Stimulated activated CD4-positive, alpha-beta T cell treated with anti-CD3 and anti-CD28 coated beads, Interleukin-2, amount 100 ng/mL, for 48 hours (primary cell): ENCODE results near the gene CNGA2.
"Not testable (repeated sequence)": the region's sequence is repeated elsewhere in the genome, so short reads cannot be mapped to it uniquely, and the experiment has no call there.

Source experiments
- DNase-seq, 2 donors: peaks; one replicate each; pipeline ENCODE4 v3.0.0-alpha.2; 2020

The CNGA2 gene

DNA sequence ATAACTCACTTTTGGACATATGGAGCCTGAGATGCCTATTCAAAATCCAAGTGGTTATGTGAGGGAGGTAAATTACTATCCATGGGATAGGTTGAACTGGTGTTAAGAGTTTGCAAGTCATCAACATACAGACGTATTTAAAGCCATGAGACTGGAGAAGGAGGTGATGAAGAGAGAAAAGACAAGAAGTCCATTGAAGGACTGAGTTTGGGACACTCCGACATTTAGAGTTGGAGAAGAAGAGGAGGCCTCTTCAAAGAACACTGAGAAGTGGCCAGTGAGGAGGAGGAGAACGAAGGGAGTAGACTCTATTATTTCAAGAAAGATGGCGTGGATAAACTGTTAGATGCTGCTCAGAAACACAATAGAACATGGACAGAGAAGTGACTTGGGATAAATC is at the start of gene CNGA2:
TSS of gene CNGA2 (plus strand) at position 301 of the 400 bp plus-strand sequence. CDS start 3,738 bp downstream, outside the sequence.
- DNase-seq, result no peak

GRCh38 chrX:151687635-151688034 is 46.9 kb upstream of the CNGA2 start:
- DNase-seq, result no peak

- DNase-seq, result no peak
Measured at GRCh38 chrX:151688695-151689094, 45.9 kb upstream of the CNGA2 start.

GRCh38 chrX:151692825-151693224 is 41.7 kb upstream of the CNGA2 start:
- DNase-seq, result no peak

- DNase-seq, result no peak
Measured at GRCh38 chrX:151694121-151694520, 40.4 kb upstream of the CNGA2 start.

GRCh38 chrX:151694661-151695582 is 39.6 kb upstream of the CNGA2 start, which contains the start of gene PRRG3:
PRRG3 (plus strand) TSS chrX:151695458; CDS start chrX:151698815, 3,357 bp downstream.
- DNase-seq, result no peak

- no peak for DNase-seq
Measured at GRCh38 chrX:151695583-151696340, 38.8 kb upstream of the CNGA2 start.

DNA sequence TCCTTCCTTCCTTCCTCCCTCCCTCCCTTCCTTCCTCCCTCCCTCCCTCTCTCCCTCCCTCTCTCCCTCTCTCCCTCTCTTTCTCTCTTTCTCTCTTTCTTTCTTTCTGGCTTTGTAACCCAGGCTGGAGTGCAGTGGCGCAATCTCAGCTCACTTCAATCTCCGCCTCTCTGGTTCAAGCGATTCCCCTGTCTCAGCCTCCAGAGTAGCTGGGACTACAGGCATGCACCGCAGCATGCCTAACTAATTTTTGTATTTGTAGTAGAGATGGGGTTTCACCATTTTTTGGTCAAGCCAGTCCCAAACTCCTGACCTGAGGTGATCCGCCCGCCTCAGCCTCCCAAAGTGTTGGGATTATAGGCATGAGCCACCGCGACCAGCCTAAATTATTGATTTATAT is 37.5 kb upstream of the CNGA2 start:
- not testable (repeated sequence) for DNase-seq

- no peak for DNase-seq
Measured at GRCh38 chrX:151697522-151697921, 37.0 kb upstream of the CNGA2 start.

GRCh38 chrX:151698485-151698884 is 36.1 kb upstream of the CNGA2 start:
- no peak for DNase-seq

- DNase-seq, result no peak
Measured at GRCh38 chrX:151699746-151700145, 34.8 kb upstream of the CNGA2 start.

DNA sequence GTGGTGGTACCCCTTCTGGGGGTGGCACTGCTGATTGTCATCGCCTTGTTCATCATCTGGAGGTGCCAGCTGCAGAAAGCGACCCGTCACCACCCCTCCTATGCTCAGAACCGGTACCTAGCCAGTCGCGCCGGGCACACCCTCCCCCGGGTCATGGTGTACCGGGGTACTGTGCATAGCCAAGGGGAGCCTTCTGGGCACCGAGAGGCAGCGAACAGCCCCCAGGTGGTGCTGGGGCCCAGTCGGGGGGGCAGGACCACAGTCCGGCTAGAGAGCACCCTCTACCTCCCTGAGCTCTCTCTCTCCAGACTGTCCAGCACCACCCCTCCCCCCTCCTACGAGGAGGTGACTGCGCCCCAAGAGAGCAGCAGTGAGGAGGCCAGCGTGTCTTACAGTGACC is 34.0 kb upstream of the CNGA2 start:
- no peak for DNase-seq

GRCh38 chrX:151701071-151701470 is 33.5 kb upstream of the CNGA2 start:
- no peak for DNase-seq

GRCh38 chrX:151701531-151701930 is 33.0 kb upstream of the CNGA2 start:
- no peak for DNase-seq

DNA sequence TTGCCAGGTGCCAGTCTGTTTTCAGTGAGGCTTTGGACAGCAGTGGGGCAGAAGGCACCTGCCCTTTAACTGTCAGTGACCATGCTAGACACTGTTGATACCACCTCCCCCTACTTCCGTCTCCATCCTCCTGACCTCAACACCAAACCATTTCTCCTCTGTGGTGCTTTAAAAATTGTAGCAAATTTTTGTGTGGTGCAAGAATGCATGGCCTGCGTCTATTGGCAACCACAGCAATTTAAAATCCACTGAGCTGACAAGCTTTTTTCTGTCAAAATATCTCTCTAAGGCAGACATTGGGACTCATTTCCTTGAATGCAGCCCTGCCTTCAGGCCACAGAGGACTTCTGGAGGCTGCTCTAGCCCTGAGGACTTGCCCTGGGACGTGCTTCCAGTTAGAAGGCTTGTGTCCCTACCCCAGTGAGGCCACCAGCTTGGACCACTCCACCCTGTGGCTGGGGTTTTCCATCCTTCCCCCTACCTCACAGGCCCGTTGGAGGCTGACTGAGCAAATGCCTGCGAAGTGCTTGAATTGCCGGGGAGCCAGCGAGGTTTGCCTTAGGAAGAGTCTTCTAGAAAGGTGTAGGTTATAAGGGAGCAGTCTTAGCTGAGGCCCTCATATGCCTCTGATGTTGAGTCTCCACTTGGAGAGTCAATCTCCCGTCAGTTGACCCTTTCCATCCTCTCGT is 32.4 kb upstream of the CNGA2 start:
- no peak for DNase-seq

DNA sequence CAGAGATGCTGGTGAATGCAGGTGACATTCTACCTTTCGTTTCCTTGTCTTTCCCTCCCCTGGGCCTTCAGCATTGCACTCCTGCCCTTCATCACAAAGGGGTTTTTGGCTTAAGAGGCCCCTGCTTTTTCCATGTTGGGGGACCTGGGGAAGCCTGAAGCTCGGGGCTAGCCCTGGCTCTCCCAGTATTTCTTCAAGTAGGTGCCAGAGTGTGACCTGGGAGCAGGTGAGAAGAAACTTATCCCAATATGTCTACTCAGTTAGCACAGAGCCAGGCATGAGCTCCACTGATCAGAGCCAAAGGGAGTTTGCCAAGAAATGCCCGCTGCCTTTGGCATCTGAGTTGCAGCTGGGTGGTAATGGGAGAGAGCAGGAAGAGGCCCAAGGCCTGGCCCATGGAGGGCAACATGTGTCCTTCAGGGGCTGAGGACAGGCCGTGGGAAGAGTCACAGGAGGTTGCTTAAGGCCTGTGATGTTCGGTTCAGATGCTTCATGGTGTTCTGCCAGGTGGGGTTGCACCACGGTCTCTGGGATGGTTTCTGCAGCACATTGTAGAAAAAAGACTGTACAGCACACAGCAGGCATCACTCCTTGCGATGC is 31.7 kb upstream of the CNGA2 start:
- no peak for DNase-seq

- no peak for DNase-seq
Measured at GRCh38 chrX:151703487-151703886, 31.1 kb upstream of the CNGA2 start.

- no peak for DNase-seq
Measured at GRCh38 chrX:151704041-151704663, 30.4 kb upstream of the CNGA2 start.

DNA sequence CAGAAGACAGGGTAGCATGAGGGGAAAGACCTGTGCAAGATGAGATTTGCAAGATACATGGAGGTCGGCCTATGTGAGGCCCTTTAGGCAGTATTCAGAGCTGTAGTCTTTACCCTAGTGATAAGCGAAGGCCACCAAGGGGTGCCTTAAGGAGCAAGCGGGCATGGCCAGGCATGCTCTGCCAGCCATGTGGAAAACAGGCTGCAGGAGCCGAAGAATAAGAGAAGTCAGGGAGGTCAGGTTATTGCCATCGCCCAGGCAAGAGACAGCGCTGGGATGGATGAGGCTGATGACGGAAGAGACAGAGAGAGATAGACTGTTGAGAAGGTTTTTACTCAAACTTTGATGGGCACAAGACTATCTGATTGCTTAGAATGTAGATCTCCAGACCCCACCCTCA is 25.7 kb upstream of the CNGA2 start:
- DNase-seq, result no peak

DNA sequence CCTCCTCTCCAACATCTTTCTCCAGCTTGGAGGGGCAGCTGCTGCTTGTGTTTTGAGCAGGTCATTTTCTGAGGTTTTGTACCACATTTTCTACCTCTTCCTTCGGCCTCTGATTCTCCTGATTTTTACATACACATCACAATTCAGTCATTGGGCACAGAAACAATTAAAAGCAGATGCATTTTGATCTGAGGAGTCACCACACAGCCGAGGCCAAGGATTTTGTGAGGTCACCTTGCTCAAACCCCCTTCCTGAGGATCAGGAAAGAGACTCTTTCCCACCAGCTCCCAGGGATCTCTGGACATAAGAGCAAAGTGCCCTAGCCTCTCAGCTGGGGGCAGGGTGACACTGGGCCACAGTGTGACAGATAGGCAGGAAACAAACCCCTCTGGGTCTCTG is 24.1 kb upstream of the CNGA2 start:
- DNase-seq, result no peak

GRCh38 chrX:151711154-151711553 is 23.4 kb upstream of the CNGA2 start:
- no peak for DNase-seq

DNA sequence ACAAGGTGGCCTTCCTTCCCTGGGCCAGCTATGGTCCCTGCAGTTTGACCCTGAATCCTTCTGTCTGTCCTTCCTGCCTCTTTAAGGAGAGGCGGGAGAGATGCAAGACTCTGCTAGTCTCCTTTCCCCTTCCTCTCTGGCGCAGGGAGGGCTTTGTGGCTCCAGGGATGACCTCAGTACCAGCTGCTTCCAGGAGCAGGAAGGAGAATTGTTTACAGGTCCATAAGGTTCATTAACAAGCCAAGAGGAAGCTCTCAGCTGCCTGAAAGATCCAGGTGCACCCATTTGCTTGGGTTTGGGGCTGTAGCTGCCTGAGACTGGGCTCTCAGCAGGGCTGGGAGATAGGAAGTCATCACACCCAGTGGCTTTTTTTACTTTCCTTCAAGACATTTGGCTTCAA is 22.8 kb upstream of the CNGA2 start:
- DNase-seq, result no peak
